OCI-LY1 (cell line): ENCODE measurements around the gene STXBP2.
"Not testable (repeated sequence)": the region's sequence is repeated elsewhere in the genome, so short reads cannot be mapped to it uniquely, and the experiment has no call there.

Experiments used
- H2AFZ ChIP-seq: fragments of 200-600 bp; sonication (generic), shearing (Covaris generic); 2 replicates; pipeline ENCODE4 v1.6.0; 2014; ENCODE audit warnings: antibody characterized with exemption, mild to moderate bottlenecking, low read length
- H3F3A ChIP-seq: fragments of 200-600 bp; sonication (generic), shearing (Covaris generic); 2 replicates; pipeline ENCODE4 v1.6.0; 2014; ENCODE audit warnings: mild to moderate bottlenecking, antibody characterized with exemption, low read length, moderate library complexity; ENCODE audit not compliant: insufficient read depth
- H3K27ac ChIP-seq: fragments of 200-600 bp; sonication (generic); 2 replicates; pipeline ENCODE4 v1.5.1; 2014; ENCODE audit warnings: low read length, mixed run types, mild to moderate bottlenecking, low read depth; ENCODE audit not compliant: poor library complexity, severe bottlenecking
- H3K27me3 ChIP-seq: fragments of 200-600 bp; sonication (generic); 2 replicates; pipeline ENCODE4 v1.6.0; 2014; ENCODE audit warnings: antibody characterized with exemption, mild to moderate bottlenecking, low read length, moderate library complexity; ENCODE audit not compliant: insufficient read depth
- H3K36me3 ChIP-seq: fragments of 200-600 bp; sonication (generic); 2 replicates; pipeline ENCODE4 v1.6.1; 2014; ENCODE audit warnings: mild to moderate bottlenecking, antibody characterized with exemption, low read length, moderate library complexity, mixed read lengths; ENCODE audit not compliant: insufficient read depth
- H3K4me1 ChIP-seq: fragments of 200-600 bp; sonication (generic); 2 replicates; pipeline ENCODE4 v1.5.1; 2014; ENCODE audit warnings: mild to moderate bottlenecking, low read length, moderate library complexity; ENCODE audit not compliant: insufficient read depth, severe bottlenecking
- H3K4me2 ChIP-seq: fragments of 200-600 bp; sonication (generic), shearing (Covaris generic); 2 replicates; pipeline ENCODE4 v1.6.1; 2014; ENCODE audit warnings: low read length
- H3K4me3 ChIP-seq: fragments of 200-600 bp; sonication (generic); 2 replicates; pipeline ENCODE4 v1.5.1; 2014; ENCODE audit warnings: low read length, low read depth, mild to moderate bottlenecking, mixed read lengths; ENCODE audit not compliant: poor library complexity, severe bottlenecking
- H3K79me2 ChIP-seq: fragments of 200-600 bp; shearing (Covaris generic); 2 replicates; pipeline ENCODE4 v1.6.1; 2016; ENCODE audit warnings: mixed run types, low read length, mixed read lengths; ENCODE audit not compliant: insufficient read depth
- H3K9ac ChIP-seq: fragments of 200-600 bp; sonication (generic), shearing (Covaris generic); 2 replicates; pipeline ENCODE4 v1.6.1; 2014; ENCODE audit warnings: mild to moderate bottlenecking, low read length, mixed read lengths
- H3K9me2 ChIP-seq: fragments of 200-600 bp; sonication (generic), shearing (Covaris generic); 2 replicates; pipeline ENCODE4 v1.6.1; 2014; ENCODE audit warnings: low read depth, mild to moderate bottlenecking, low read length, mixed read lengths
- H3K9me3 ChIP-seq: fragments of 200-600 bp; shearing (Covaris generic); 2 replicates; pipeline ENCODE4 v1.6.1; 2014; ENCODE audit warnings: low read length, mixed read lengths
- H4K20me1 ChIP-seq: fragments of 200-600 bp; sonication (generic), shearing (Covaris generic); 2 replicates; pipeline ENCODE4 v1.6.0; 2016; ENCODE audit warnings: mild to moderate bottlenecking, low read length; ENCODE audit not compliant: insufficient read depth
- EZH2 ChIP-seq: fragments of 200-600 bp; sonication (generic), shearing (Covaris generic); IDR thresholded peaks from 2 replicates; pipeline ENCODE4 v1.8.0; 2017; ENCODE audit warnings: borderline replicate concordance, mixed run types, mild to moderate bottlenecking, antibody characterized with exemption, low read length, moderate library complexity, mixed read lengths
- TF ChIP-seq, protein P1 (sequence below): fragments of 200-600 bp; sonication (generic), shearing (Covaris generic); IDR thresholded peaks from 2 replicates; pipeline ENCODE4 v1.5.1; 2017; ENCODE audit warnings: mild to moderate bottlenecking, antibody characterized with exemption, low read length, moderate library complexity, mixed read lengths

Gene STXBP2

DNA sequence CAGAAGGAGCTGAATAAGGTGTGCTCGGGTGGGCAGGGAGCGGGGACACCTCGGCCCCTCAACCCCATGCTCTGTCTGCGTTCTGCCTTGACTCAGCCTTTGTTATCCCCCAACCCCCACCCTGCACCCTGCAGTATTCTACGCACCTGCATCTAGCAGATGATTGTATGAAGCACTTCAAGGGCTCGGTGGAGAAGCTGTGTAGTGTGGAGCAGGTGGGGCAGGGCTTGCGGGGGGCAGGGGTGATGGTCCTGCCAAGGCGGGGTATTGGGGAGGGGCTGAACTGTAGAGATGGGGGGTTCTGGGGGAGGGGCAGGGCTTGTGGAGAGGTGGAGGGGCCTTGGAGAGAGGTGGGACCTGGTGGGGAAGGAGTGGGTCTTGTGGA is 6.1 kb downstream of the STXBP2 start:
- Histone ChIP-seq H4K20me1 (no peaks in the 10 kb centered on the region), H2AFZ (no peak overlapping the region), H3K79me2 (no peaks in the 10 kb centered on the region), H3K4me2 (no peak overlapping the region), H3K4me3 (no peak overlapping the region), H3K4me1 (peaks cover 2% of the 10 kb centered on the region), H3K9me3 (no peaks in the 10 kb centered on the region), H3K9me2 (no peaks in the 10 kb centered on the region), H3K9ac (no peak overlapping the region), H3F3A (no peaks in the 10 kb centered on the region), H3K27me3 (no peaks in the 10 kb centered on the region), H3K27ac (no peak overlapping the region), H3K36me3 (peaks cover 25% of the 10 kb centered on the region)
- TF ChIP-seq, protein P1, sequence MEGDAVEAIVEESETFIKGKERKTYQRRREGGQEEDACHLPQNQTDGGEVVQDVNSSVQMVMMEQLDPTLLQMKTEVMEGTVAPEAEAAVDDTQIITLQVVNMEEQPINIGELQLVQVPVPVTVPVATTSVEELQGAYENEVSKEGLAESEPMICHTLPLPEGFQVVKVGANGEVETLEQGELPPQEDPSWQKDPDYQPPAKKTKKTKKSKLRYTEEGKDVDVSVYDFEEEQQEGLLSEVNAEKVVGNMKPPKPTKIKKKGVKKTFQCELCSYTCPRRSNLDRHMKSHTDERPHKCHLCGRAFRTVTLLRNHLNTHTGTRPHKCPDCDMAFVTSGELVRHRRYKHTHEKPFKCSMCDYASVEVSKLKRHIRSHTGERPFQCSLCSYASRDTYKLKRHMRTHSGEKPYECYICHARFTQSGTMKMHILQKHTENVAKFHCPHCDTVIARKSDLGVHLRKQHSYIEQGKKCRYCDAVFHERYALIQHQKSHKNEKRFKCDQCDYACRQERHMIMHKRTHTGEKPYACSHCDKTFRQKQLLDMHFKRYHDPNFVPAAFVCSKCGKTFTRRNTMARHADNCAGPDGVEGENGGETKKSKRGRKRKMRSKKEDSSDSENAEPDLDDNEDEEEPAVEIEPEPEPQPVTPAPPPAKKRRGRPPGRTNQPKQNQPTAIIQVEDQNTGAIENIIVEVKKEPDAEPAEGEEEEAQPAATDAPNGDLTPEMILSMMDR = no peak
- no peak for TF ChIP-seq EZH2

DNA sequence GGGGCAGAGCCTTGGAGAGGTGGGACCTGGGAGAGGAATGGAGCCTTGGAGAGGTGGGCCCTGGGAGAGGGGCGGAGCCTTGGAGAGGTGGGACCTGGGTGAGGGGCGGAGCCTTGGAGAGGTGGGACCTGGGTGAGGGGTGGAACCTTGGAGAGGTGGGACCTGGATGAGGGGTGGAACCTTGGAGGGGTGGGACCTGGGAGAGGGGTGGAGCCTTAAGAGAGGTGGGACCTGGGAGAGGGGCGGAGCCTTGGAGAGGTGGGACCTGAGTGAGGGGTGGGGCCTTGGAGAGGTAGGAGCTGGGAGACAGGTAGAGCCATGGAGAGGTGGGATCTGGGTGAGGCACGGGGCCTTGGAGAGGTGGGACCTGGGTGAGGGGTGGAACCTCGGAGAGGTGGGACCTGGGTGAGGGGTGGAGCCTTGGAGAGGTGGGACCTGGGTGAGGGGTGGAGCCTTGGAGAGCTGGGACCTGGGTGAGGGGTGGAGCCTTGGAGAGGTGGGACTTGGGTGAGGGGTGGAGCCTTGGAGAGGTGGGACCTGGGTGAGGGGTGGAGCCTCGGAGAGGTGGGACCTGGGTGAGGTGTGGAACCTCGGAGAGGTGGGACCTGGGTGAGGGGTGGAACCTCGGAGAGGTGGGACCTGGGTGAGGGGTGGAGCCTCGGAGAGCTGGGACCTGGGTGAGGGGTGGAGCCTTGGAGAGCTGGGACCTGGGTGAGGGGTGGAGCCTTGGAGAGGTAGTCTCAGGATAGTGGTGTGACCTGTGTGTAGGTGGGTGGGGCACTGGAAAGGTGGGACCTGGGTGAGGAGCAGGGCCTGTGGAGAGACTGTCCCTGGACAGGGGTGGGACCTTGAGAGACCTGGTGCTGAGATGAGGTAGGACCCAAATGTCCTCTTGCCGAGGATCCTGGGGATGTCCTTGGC is 7.0 kb downstream of the STXBP2 start:
- not testable (repeated sequence) for H3K27me3 ChIP-seq, H3K9me3 ChIP-seq, H3K4me2 ChIP-seq, H3K4me3 ChIP-seq, H3F3A ChIP-seq, H4K20me1 ChIP-seq, H3K4me1 ChIP-seq, H3K9me2 ChIP-seq, H2AFZ ChIP-seq, H3K9ac ChIP-seq, H3K79me2 ChIP-seq, H3K27ac ChIP-seq
- peaks cover 26% of the 10 kb centered on the region for H3K36me3 ChIP-seq

DNA sequence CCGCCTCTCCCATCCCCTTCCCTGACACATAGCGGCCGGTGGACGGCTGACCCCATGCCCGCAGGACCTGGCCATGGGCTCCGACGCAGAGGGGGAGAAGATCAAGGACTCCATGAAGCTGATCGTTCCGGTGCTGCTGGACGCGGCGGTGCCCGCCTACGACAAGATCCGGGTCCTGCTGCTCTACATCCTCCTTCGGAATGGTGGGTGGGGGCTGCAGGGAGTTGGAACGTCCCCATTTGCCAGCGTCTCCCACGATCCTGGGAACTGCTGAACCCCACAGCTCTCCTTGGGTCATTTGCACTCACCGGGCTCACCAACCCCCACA is 7.6 kb downstream of the STXBP2 start:
- Histone ChIP-seq H3K9ac (no peak overlapping the region), H2AFZ (no peak overlapping the region), H3K4me3 (no peak overlapping the region), H3K9me2 (no peaks in the 10 kb centered on the region), H3K27ac (no peak overlapping the region), H3K36me3 (peaks cover 26% of the 10 kb centered on the region), H3K9me3 (no peaks in the 10 kb centered on the region), H3K27me3 (0 out of 2 replicates have a peak, but pooled peaks cover 3% of the 10 kb centered on the region), H4K20me1 (no peaks in the 10 kb centered on the region), H3F3A (no peaks in the 10 kb centered on the region), H3K4me2 (no peak overlapping the region), H3K79me2 (no peaks in the 10 kb centered on the region), H3K4me1 (no peaks in the 10 kb centered on the region)
- TF ChIP-seq, protein P1 = no peak
- TF ChIP-seq EZH2 = no peak

DNA sequence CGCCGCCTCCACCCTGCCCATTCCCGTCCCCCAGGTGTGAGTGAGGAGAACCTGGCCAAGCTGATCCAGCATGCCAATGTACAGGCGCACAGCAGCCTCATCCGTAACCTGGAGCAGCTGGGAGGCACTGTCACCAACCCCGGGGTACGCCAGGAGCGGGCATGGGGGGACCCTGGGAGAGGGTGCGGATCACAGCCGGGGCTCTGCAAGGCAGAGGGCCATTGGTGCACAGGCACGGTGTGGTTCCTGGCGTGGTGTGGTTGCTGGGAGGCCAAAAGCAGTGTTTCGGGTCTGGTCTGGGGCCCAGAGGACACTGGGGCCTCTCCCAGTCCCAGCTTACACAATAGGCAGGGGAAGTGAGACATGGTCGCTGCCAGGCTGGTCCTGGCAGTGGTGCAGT is 8.3 kb downstream of the STXBP2 start:
- no peak overlapping the region for H3K9ac ChIP-seq
- H4K20me1 ChIP-seq = no peaks in the 10 kb centered on the region
- H3K9me2 ChIP-seq = no peaks in the 10 kb centered on the region
- no peaks in the 10 kb centered on the region for H3K4me1 ChIP-seq
- TF ChIP-seq, protein P1 = no peak
- no peak for TF ChIP-seq EZH2
- H3K36me3 ChIP-seq = peaks cover 26% of the 10 kb centered on the region
- no peak overlapping the region for H3K4me2 ChIP-seq
- H3K27ac ChIP-seq = no peak overlapping the region
- no peak overlapping the region for H2AFZ ChIP-seq
- H3K9me3 ChIP-seq = no peaks in the 10 kb centered on the region
- H3K4me3 ChIP-seq = no peak overlapping the region
- H3K27me3 ChIP-seq = 0 out of 2 replicates have a peak, but pooled peaks cover 3% of the 10 kb centered on the region
- H3F3A ChIP-seq = no peaks in the 10 kb centered on the region
- H3K79me2 ChIP-seq = no peaks in the 10 kb centered on the region
